ENCODE data around the gene C3orf49.

The C3orf49 gene

DNA sequence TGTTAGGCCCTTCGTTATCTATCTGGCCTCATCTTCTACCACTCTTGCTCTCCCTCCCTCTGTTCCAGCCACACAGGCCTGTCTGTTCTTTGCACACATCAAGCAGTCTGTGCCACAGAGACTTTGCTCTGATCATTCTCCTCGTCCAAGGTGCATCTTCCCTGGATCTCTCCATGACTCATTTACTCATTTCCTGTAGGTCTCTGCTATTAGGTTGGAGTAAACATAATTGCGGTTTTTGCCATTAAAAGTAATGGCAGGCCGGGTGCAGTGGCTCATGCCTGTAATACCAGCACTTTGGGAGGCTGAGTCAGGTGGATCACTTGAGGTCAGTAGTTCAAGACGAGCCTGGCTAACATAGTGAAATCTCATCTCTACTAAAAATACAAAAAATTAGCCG is 9.5 kb upstream of the C3orf49 start:
- H3K4me3 ChIP-seq: no peak overlapping the region
- no peaks in the 10 kb centered on the region for H3K36me3 ChIP-seq
- H3K9me3 ChIP-seq: peaks cover 8% of the 10 kb centered on the region
- TF ChIP-seq Cebpa-rat (IDR thresholded peaks at IDR 0.05): no peak
- no peaks in the 10 kb centered on the region for H4K20me1 ChIP-seq
- no peaks in the 10 kb centered on the region for H3K27me3 ChIP-seq
- no peak overlapping the region for H3K4me2 ChIP-seq
- no peak overlapping the region for H3K9ac ChIP-seq
- no peaks in the 10 kb centered on the region for H3K4me1 ChIP-seq
- H3K27ac ChIP-seq: no peak overlapping the region

DNA sequence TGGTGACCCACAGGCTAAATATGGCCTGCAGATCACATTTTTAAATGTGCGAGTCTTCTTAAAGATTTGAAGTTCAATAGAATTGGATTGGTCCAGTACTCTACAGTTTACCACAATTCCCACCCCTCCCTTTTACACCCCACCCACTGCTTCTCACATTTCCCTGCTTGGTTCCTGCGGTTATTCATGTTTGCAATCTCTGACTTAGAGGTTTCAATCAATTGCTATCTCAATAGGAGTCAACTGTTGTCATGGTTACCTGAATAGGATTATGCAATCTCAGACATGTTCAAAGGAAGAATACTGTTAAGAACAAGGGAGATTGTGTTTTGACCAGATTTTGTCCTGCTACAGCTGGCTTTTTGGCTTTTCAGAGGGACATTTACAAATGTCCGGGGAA is 4.9 kb upstream of the C3orf49 start:
- H3K27me3 ChIP-seq: no peaks in the 10 kb centered on the region
- no peaks in the 10 kb centered on the region for H3K36me3 ChIP-seq
- H3K9ac ChIP-seq: no peak overlapping the region
- no peaks in the 10 kb centered on the region for H3K4me1 ChIP-seq
- H3K4me2 ChIP-seq: no peak overlapping the region
- H3K9me3 ChIP-seq: no peaks in the 10 kb centered on the region
- TF ChIP-seq Cebpa-rat (IDR thresholded peaks at IDR 0.05): no peak
- H3K4me3 ChIP-seq: no peak overlapping the region
- H3K27ac ChIP-seq: no peak overlapping the region
- no peaks in the 10 kb centered on the region for H4K20me1 ChIP-seq

GRCh38 chr3:63817225-63817624 is 1.9 kb upstream of the C3orf49 start:
- H3K4me1 ChIP-seq: no peaks in the 10 kb centered on the region
- no peak for TF ChIP-seq Cebpa-rat (IDR thresholded peaks at IDR 0.05)
- H3K9me3 ChIP-seq: no peaks in the 10 kb centered on the region
- no peak overlapping the region for H3K4me3 ChIP-seq
- no peaks in the 10 kb centered on the region for H3K27me3 ChIP-seq
- H3K27ac ChIP-seq: no peak overlapping the region
- H3K4me2 ChIP-seq: no peak overlapping the region
- H3K36me3 ChIP-seq: no peaks in the 10 kb centered on the region
- no peaks in the 10 kb centered on the region for H4K20me1 ChIP-seq
- H3K9ac ChIP-seq: no peak overlapping the region

- Histone ChIP-seq H3K27ac (no peak overlapping the region), H3K36me3 (0 out of 2 replicates have a peak, but pooled peaks cover under 1% of the 10 kb centered on the region), H4K20me1 (no peaks in the 10 kb centered on the region), H3K4me2 (no peak overlapping the region), H3K9ac (no peak overlapping the region), H3K4me1 (no peaks in the 10 kb centered on the region), H3K9me3 (no peaks in the 10 kb centered on the region), H3K4me3 (no peak overlapping the region), H3K27me3 (no peaks in the 10 kb centered on the region)
- no peak for TF ChIP-seq Cebpa-rat (IDR thresholded peaks at IDR 0.05)
Observed at GRCh38 chr3:63818282-63819150, 583 bp upstream of the C3orf49 start.

DNA sequence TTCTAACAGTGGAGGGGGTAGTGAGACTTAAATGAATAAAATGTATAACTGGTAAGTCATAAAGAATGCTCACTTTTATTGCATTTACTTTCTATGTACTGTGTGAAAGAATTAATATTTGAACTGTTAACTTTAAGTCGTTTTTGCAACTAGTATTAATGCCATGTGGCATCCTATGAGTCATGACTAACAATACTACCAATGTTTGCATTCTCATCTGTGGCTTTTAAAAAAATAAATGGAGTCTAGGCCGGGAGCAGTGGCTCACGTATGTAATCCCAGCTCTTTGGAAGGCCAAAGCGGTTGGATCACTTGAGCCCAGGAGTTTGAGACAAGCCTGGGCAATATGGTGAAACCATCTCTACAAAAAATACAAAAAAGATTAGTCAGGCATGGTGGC is 5.2 kb downstream of the C3orf49 start:
- H3K4me2 ChIP-seq: no peak overlapping the region
- H3K27me3 ChIP-seq: no peaks in the 10 kb centered on the region
- peaks cover 35% of the 10 kb centered on the region for H3K36me3 ChIP-seq
- no peak overlapping the region for H3K27ac ChIP-seq
- no peaks in the 10 kb centered on the region for H3K9me3 ChIP-seq
- H3K9ac ChIP-seq: no peak overlapping the region
- H3K4me3 ChIP-seq: no peak overlapping the region
- TF ChIP-seq Cebpa-rat (IDR thresholded peaks at IDR 0.05): no peak
- no peaks in the 10 kb centered on the region for H3K4me1 ChIP-seq
- H4K20me1 ChIP-seq: no peaks in the 10 kb centered on the region

- H3K9me3 ChIP-seq: no peaks in the 10 kb centered on the region
- H3K27me3 ChIP-seq: no peaks in the 10 kb centered on the region
- no peak overlapping the region for H3K27ac ChIP-seq
- no peak overlapping the region for H3K4me3 ChIP-seq
- no peaks in the 10 kb centered on the region for H4K20me1 ChIP-seq
- no peaks in the 10 kb centered on the region for H3K4me1 ChIP-seq
- no peak for TF ChIP-seq Cebpa-rat (IDR thresholded peaks at IDR 0.05)
- no peak overlapping the region for H3K9ac ChIP-seq
- peaks cover 89% of the 10 kb centered on the region for H3K36me3 ChIP-seq
- no peak overlapping the region for H3K4me2 ChIP-seq
Observed at GRCh38 chr3:63830526-63830925, 11.4 kb downstream of the C3orf49 start.

DNA sequence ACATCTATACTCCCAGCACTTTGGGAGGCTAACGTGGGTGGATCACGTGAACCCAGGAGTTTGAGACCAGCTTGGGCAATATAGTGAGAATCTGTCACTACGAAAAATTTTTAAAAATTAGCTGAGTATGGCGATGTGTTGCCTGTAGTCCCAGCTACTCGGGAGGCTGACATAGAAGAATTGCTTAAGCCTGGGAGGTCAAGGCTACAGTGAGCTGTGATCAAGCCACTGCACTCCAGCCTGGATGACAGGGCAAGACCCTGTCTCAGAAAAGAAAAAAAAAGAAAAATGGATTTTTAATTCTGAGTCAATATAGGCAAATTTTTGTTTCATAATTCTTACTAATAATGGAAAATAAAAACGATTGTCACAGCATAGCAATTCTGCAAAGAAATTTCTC is 13.3 kb downstream of the C3orf49 start:
- no peaks in the 10 kb centered on the region for H3K4me1 ChIP-seq
- H3K36me3 ChIP-seq: peaks cover 86% of the 10 kb centered on the region
- H3K4me2 ChIP-seq: no peak overlapping the region
- no peaks in the 10 kb centered on the region for H4K20me1 ChIP-seq
- H3K27ac ChIP-seq: no peak overlapping the region
- no peak overlapping the region for H3K4me3 ChIP-seq
- no peak overlapping the region for H3K9ac ChIP-seq
- H3K27me3 ChIP-seq: no peaks in the 10 kb centered on the region
- TF ChIP-seq Cebpa-rat (IDR thresholded peaks at IDR 0.05): no peak
- no peaks in the 10 kb centered on the region for H3K9me3 ChIP-seq

- no peak overlapping the region for H3K4me3 ChIP-seq
- peaks cover 14% of the 10 kb centered on the region for H3K9me3 ChIP-seq
- no peak for TF ChIP-seq Cebpa-rat (IDR thresholded peaks at IDR 0.05)
- peaks cover 67% of the 10 kb centered on the region for H4K20me1 ChIP-seq
- H3K27me3 ChIP-seq: no peaks in the 10 kb centered on the region
- H3K4me2 ChIP-seq: no peak overlapping the region
- no peaks in the 10 kb centered on the region for H3K4me1 ChIP-seq
- no peak overlapping the region for H3K9ac ChIP-seq
- H3K36me3 ChIP-seq: peaks cover 49% of the 10 kb centered on the region
- H3K27ac ChIP-seq: no peak overlapping the region
Observed at GRCh38 chr3:63841704-63842103, 22.6 kb downstream of the C3orf49 start.

DNA sequence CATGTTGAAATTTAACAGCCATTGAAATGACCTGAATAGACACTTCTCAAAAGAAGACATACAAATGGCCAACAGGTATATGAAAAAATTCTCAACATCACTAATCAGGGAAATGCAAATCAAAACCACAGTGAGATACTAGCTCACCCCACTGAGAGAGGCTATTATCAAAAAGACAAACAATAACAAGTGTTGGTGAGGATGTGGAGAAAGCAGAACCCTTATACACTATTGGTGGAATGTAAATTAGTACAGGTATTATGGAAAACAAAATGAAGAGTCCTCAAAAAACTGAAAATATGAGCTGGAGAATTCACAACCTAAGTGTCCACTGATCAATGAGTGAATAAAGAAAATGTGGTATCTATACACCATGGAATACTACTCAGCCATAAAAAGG is 23.0 kb downstream of the C3orf49 start:
- H3K4me2 ChIP-seq: no peak overlapping the region
- H3K9ac ChIP-seq: no peak overlapping the region
- H4K20me1 ChIP-seq: peaks cover 71% of the 10 kb centered on the region
- TF ChIP-seq Cebpa-rat (IDR thresholded peaks at IDR 0.05): no peak
- no peak overlapping the region for H3K4me3 ChIP-seq
- H3K27ac ChIP-seq: no peak overlapping the region
- peaks cover 14% of the 10 kb centered on the region for H3K9me3 ChIP-seq
- H3K27me3 ChIP-seq: no peaks in the 10 kb centered on the region
- peaks cover 49% of the 10 kb centered on the region for H3K36me3 ChIP-seq
- H3K4me1 ChIP-seq: no peaks in the 10 kb centered on the region

- peaks cover 76% of the 10 kb centered on the region for H4K20me1 ChIP-seq
- H3K27me3 ChIP-seq: no peaks in the 10 kb centered on the region
- no peak overlapping the region for H3K4me3 ChIP-seq
- peaks cover 14% of the 10 kb centered on the region for H3K9me3 ChIP-seq
- no peak overlapping the region for H3K27ac ChIP-seq
- H3K9ac ChIP-seq: no peak overlapping the region
- H3K4me1 ChIP-seq: no peaks in the 10 kb centered on the region
- no peak for TF ChIP-seq Cebpa-rat (IDR thresholded peaks at IDR 0.05)
- H3K36me3 ChIP-seq: peaks cover 53% of the 10 kb centered on the region
- H3K4me2 ChIP-seq: no peak overlapping the region
Observed at GRCh38 chr3:63845215-63845614, 26.1 kb downstream of the C3orf49 start.

All from BLaER1 (cell line).